K562 (cell line): ENCODE measurements around the gene SELENOT. TPM values are rescaled to one million over a fixed set of nuclear protein-coding genes. Genes with fewer than 3 reads are reported as not detected.

Experiments used
- ELF2 ChIP-seq: fragments of 250-450 bp; sonication (Bioruptor Pico); IDR thresholded peaks from 2 replicates; pipeline ENCODE4 v1.5.0; 2021; ENCODE audit warnings: mild to moderate bottlenecking
- HMGN3 ChIP-seq: IDR thresholded peaks from 2 replicates; pipeline ENCODE4 v1.6.1; 2011; ENCODE audit warnings: borderline replicate concordance, low read depth, mild to moderate bottlenecking, mixed read lengths, low read length; ENCODE audit not compliant: insufficient read length; ENCODE audit errors: extremely low read depth
- KLF1 ChIP-seq: fragments of 450-650 bp; IDR thresholded peaks from 2 replicates; pipeline ENCODE4 v1.6.1; 2016; ENCODE audit warnings: missing genetic modification characterization, missing compliant biosample characterization
- NFE2L1 ChIP-seq: fragments of 450-650 bp; IDR thresholded peaks from 2 replicates; pipeline ENCODE4 v1.6.1; 2016; ENCODE audit warnings: missing genetic modification characterization, low read depth, mild to moderate bottlenecking, missing compliant biosample characterization, moderate library complexity, borderline replicate concordance
- SPI1 ChIP-seq: IDR thresholded peaks from 2 replicates; pipeline ENCODE4 v1.6.1; 2011; ENCODE audit warnings: low read depth, low read length, control low read depth, borderline replicate concordance
- SRSF9 ChIP-seq: fragments of 200-400 bp; formaldehyde crosslinking; IDR thresholded peaks from 2 replicates; pipeline ENCODE4 v1.6.1; 2017; ENCODE audit warnings: low read depth, low read length, borderline replicate concordance
- polyA plus RNA-seq, 8 experiments: library from polyadenylated mRNA; depleted of rRNA in 4 of 8; stranded (reverse) in 5 of 8; unstranded in 3 of 8; fragments of >200 nt; fragmentation: Nextera tagmentation in 2 of 8; fragmentation: Illumina TruSeq in 1 of 8; extraction: Ambion mirVana in 2 of 8; extraction: Trizol in 1 of 8; gene quantifications; 2 replicates each; pipeline versions ENCODE4 v1.2.1 to v1.2.3, GENCODE V29; 2011 to 2014; ENCODE audit warnings: inconsistent platforms in 1 of 8, missing spikeins in 1 of 8
- total RNA-seq, 7 experiments: library from RNA; depleted of rRNA in 6 of 7; stranded (reverse); fragments of >200 nt in 6 of 7; fragmentation: Illumina TruSeq in 2 of 7; extraction: Trizol in 2 of 7; gene quantifications; 2 replicates each; pipeline versions ENCODE4 v1.2.1 to v1.2.3, GENCODE V29; 2011 to 2021; ENCODE audit warnings: low replicate concordance in 1 of 7
- TF ChIP-seq, protein P1 (sequence below): IDR thresholded peaks from 3 replicates; pipeline ENCODE4 v1.6.1; 2011; ENCODE audit warnings: borderline replicate concordance, mild to moderate bottlenecking; ENCODE audit not compliant: insufficient read length, insufficient read depth
- TF ChIP-seq, protein P2 (sequence below): fragments of 450-650 bp; formaldehyde crosslinking; conservative IDR thresholded peaks from 2 replicates; pipeline ENCODE4 v1.4.0; 2022; ENCODE audit warnings: mild to moderate bottlenecking, missing genetic modification characterization
- TF ChIP-seq, protein P3 (sequence below): sonication (generic); formaldehyde crosslinking; IDR thresholded peaks from 2 replicates; pipeline ENCODE4 v1.8.1; 2022; ENCODE audit warnings: missing genetic modification reagents

Gene SELENOT
- total and polyA plus RNA-seq, 9 of the 15 experiments (the other 6 are each of a cell fraction or from before 2014, with no cell fraction given), result 33.0 to 411 (median 91.9) TPM

DNA sequence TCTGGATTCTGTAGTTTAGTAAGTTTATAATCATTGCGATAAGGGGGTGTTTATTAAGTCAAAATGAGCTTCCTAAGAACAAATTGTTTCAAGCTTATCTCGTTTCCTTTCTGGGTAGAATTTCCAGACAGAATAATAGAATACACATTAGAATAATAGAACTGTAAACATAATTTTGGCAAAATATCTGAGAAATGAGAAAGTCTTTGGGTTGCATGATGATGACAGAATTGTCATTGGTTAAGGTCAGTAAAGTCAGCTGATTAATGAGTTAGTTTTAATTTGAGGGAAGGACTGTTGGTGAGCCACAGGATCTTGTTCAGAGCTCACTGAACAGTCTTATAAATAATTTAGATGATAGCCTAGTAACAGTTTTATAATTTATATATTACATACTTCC, 46.3 kb upstream of the SELENOT start (continued):
- TF ChIP-seq HMGN3, result no peak
- TF ChIP-seq, protein P1, sequence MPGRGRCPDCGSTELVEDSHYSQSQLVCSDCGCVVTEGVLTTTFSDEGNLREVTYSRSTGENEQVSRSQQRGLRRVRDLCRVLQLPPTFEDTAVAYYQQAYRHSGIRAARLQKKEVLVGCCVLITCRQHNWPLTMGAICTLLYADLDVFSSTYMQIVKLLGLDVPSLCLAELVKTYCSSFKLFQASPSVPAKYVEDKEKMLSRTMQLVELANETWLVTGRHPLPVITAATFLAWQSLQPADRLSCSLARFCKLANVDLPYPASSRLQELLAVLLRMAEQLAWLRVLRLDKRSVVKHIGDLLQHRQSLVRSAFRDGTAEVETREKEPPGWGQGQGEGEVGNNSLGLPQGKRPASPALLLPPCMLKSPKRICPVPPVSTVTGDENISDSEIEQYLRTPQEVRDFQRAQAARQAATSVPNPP, result no peak
- TF ChIP-seq, protein P2, sequence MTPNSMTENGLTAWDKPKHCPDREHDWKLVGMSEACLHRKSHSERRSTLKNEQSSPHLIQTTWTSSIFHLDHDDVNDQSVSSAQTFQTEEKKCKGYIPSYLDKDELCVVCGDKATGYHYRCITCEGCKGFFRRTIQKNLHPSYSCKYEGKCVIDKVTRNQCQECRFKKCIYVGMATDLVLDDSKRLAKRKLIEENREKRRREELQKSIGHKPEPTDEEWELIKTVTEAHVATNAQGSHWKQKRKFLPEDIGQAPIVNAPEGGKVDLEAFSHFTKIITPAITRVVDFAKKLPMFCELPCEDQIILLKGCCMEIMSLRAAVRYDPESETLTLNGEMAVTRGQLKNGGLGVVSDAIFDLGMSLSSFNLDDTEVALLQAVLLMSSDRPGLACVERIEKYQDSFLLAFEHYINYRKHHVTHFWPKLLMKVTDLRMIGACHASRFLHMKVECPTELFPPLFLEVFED (CRISPR knock-in tag), result no peak
- no peak for TF ChIP-seq SRSF9
- no peak for TF ChIP-seq ELF2 (CRISPR knock-in tag)
- TF ChIP-seq KLF1, result no peak
- TF ChIP-seq SPI1, result no peak
- no peak for TF ChIP-seq NFE2L1 (tag)
- TF ChIP-seq, protein P3, sequence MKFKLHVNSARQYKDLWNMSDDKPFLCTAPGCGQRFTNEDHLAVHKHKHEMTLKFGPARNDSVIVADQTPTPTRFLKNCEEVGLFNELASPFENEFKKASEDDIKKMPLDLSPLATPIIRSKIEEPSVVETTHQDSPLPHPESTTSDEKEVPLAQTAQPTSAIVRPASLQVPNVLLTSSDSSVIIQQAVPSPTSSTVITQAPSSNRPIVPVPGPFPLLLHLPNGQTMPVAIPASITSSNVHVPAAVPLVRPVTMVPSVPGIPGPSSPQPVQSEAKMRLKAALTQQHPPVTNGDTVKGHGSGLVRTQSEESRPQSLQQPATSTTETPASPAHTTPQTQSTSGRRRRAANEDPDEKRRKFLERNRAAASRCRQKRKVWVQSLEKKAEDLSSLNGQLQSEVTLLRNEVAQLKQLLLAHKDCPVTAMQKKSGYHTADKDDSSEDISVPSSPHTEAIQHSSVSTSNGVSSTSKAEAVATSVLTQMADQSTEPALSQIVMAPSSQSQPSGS (CRISPR knock-in tag), result no peak
- TF ChIP-seq, all 486 proteins: peak for 0
